Measurements from ENCODE around the gene ERMARD.
A peak's percentile ranks its signal among the peaks of the same experiment; 100 is the strongest.

Gene ERMARD

DNA sequence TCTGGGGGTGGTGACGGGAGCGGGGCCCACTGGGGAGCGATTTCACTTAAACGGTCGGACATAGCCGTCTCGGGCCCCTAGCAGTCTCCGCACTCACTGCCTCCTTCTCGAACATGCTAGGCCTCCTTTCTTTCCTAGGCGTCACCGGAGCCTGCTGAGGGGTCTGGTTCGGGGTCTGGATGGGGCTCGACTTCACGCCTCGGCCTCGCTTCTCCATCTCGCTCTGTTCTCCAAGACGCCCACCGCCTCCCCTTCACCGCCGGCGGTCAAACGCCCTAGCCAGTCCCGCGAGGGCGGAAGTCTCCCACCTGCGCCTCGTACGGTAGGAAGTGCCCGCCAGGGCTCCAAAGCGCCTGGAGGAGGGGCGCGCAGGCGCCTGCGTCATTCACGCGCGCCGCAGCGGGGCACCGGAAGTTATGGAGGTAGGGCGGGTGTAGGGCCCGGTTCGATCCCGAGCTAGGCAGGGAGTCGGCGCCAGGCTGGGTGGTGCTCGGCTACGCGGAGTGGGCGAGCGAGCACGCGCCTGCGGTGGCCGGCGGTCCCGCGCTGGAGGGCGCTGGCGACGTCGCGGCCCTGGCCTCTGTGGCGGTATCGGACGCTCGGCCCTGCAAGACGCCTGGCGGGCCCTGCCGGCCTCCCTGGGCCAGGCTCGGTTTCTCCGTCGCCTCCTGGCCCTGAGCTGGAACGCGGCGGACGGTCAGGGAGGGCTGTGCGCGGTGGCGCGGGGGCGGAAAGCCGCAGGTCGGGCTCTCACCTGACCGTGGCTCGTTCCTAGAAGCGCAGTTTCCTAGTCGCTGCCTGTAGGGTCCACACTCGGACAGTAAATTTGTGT, at the start of gene ERMARD, which contains the start of gene DYNLT2:
TSS of gene ERMARD (plus strand) at position 381 of the 832 bp plus-strand sequence. CDS start at position 417, 36 bp downstream.
TSS of gene DYNLT2 (minus strand) at position 331 of the 832 bp plus-strand sequence. CDS start at position 217, 114 bp downstream.
- peak; percentile 93 for DNase-seq

DNA sequence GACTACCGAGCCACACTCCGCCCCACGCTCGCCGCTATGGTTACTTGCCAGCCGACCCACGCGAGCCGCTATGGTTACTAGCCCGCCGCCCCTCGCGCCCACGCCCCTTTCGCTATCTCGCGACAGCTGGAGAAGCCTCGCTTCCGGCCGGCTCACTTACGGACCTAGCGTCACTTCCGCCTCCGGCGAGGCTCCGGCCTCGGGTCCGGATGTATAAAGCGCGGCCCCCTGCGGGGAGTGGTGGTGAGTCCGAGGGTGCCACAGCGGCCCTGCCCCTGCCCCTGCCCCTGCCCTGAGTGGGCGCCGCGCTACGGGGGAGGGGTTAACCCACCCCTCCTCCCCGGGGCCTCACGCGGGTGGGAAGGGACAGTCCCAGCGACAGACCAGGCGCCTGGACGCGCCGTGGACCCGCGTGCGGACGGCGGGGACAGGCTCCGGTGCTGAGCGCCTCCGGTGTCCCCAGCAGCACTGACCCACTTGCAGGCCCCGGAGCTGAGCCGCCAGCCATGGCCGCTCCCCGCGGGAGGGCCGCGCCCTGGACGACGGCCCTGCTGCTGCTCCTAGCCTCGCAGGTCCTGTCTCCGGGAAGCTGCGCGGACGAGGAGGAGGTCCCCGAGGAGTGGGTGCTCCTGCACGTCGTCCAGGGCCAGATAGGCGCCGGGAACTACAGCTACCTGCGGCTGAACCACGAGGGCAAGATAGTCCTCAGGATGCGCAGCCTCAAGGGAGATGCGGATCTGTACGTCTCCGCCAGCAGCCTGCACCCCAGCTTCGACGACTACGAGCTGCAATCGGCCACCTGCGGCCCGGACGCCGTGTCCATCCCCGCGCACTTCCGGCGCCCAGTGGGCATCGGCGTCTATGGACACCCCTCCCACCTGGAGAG, 49.2 kb upstream of the ERMARD start, which contains the start of the genes C6orf120 and WDR27:
TSS of gene C6orf120 (plus strand) at position 173 of the 886 bp plus-strand sequence. CDS start at position 507, 334 bp downstream.
TSS of gene WDR27 (minus strand) at position 76 of the 886 bp plus-strand sequence. CDS start 13,024 bp downstream, outside the sequence.
- peak; percentile 99 for DNase-seq

GRCh38 chr6:169702840-169703246, 48.6 kb upstream of the ERMARD start:
- peak; percentile 33 for DNase-seq

DNA sequence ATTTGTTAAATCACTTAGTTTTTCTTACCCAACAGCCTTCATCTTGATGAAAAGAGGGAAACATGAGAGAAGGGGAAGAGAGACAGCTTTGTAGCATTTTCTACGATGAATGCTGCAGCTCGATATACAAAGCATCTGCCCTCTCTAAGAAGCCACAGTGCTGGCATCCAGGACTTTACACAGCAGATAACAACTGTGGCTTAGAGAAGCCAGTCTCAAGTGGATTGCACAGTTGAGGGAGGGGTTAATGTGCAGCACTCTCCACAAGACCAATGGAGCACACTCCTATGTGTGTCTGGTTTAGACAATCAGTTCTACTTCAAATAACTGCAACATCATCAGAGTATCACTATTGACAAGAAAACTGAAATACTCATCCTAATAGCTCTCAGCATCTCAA, 43.6 kb upstream of the ERMARD start:
- no peak for DNase-seq

- DNase-seq = no peak
These were observed 42.1 kb upstream of the ERMARD start for GRCh38 chr6:169709293-169709692.

DNA sequence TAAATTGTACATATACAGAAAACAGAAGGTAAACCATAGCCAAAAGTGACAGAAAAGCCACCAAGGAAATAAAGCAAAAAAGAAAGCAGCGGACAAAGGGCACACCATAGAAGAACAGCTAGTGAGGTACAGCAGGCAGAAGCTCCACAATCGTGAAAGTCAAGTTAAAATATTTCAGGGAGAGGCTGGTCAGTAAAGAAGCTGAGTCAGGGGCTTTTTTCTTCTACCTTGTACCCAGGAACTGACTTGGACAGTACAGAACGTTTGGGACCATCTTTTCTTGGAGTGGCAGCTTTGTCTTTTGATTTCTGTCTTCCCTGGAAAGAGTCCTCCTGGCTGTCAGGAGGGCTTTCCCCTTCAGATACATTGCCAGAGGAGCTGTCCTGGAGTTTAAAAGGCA, 41.4 kb upstream of the ERMARD start:
- no peak for DNase-seq

DNA sequence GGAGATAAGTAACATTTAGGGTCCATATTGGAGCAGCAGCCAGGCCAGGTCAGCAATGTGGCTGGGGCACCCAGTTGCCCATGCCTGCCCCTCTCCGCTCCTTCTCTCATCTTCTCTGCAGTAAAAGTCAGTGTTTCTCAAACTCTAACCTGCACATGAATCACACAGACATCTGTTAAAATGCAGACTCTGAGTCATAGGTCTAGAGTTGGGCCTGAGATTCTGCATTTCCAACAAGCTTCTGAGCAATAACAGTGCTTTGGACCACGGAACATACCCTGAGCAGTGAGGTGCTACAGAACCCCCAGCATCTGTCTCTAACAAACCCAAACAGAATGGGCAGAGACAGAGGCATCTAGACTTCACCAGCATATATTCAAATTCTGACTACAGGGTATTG, 37.2 kb upstream of the ERMARD start:
- DNase-seq = no peak

DNA sequence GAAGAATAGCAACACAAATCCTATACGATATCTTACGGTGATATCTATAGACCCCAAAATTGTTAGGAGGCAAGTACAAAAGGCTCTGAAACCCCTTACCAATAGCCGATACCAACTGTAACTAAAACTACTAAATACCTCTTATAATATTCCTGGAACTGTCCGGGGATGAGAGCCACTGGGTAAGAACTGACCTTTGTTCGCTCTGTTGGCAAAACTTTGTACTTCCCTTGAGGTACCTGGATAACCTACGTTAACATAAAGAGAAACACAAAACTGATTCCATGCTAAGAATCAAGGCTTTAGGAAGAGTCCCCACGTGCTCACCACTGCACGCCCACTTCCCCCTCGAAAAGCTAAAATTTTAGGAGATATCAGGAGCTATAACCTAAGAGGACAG, 36.8 kb upstream of the ERMARD start:
- no peak for DNase-seq

GRCh38 chr6:169719117-169719516, 32.3 kb upstream of the ERMARD start:
- no peak for DNase-seq

DNA sequence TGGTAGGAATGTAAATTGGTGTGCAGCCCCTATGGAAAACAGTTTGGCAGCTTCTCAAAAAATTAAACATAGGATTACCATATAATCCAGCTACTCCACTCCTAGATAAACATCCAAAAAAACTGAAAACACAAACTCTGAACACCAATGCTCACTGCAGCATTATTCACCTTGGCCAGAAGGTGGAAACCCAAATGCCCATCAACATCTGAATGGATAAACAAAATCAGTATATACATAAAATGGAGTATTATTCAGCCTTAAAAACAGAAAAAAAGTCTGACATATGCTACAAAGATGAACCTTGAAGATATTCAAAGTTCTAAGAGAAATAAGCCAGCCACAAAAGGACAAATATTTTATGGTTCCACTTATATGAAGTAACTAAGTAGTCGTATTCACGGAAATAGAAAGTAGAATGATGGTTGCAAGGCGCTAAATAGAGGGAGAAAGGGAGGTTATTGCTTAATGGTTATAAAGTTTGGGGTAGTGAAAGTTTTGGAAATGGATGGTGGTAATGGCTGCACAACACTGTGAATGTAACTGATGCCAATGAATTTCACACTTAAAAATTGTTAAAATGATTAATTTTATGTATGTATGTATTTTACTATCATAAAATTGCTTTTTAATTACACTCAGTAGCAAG, 31.1 kb upstream of the ERMARD start:
- DNase-seq = no peak

GRCh38 chr6:169722362-169723199, 28.8 kb upstream of the ERMARD start:
- DNase-seq = peak; percentile 34

GRCh38 chr6:169723200-169723909, 28.1 kb upstream of the ERMARD start:
- DNase-seq = peak; percentile 66

DNA sequence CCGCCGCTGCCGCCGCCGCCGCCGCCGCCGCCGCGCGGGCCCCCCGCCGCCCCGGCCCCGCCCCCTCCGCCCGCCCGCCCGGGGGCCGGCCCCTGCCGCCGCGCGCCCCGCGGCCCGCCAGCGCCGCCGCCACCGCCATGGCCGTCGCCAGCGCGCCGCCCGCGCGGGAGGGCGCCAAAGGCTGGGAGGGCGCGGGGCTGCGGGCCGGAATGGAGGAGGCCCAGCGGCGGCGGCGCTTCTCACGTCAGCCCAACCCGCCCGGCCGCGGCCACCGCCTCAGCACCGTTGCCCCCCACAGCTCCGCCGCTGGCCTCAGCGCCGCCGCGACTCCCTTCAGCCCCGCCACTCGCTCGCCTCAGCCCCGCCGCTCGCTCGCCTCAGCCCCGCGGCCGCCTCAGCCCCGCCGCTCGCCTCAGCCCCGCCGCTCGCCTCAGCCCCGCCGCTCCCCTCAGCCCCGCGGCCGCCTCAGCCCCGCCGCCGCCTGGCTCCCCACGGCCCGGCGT, 27.4 kb upstream of the ERMARD start:
- peak; percentile 47 for DNase-seq

- peak; percentile 80 for DNase-seq
These were observed 26.8 kb upstream of the ERMARD start, which contains the start of gene PHF10 for GRCh38 chr6:169724494-169725124. Gene PHF10, minus strand, starts transcription at chr6:169724500. Its CDS starts 569 bp downstream, at chr6:169723931.

DNA sequence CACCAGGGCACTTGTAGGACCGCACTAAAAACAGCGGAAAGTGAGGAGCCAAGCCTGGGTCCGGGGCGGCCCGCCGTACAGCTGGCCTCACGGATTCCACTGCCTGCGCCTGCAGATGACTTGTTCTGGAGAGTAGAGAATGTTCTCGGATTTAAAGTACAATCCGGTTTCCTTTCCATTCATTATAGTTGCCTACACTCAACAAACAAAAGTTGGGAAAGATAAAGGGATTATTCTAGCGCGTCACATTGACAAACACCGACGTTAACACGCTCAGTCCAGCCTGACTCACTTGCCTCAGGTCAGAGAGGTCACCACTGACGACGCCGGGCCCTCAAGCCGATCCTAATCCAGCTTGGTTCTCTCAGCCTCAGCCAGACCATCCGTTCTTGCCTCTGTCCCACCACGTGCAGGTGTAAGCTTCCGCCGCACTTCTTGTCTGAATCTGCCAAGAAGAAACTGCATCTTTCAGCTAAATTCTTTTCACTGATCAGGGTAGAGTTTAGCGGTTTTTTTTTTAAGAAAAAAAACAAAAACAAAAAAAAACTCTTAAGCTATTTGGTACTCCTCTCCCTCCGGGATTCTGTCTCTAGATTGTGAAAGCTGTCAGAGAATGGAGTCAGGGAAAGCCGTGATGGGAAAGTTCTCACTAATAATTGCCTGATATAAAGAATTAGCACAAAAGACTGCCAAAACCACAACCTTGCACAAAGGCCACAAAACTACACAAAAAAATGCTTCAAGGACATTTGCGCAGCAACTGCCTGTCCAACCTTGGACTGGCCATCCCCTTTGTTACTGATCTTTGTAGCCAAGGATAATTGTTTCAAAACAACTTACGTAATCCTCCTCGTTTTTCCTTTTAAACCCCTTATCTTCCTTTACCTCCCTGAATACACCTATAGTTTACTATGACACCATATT, 26.0 kb upstream of the ERMARD start:
- peak; percentile 17 for DNase-seq

DNA sequence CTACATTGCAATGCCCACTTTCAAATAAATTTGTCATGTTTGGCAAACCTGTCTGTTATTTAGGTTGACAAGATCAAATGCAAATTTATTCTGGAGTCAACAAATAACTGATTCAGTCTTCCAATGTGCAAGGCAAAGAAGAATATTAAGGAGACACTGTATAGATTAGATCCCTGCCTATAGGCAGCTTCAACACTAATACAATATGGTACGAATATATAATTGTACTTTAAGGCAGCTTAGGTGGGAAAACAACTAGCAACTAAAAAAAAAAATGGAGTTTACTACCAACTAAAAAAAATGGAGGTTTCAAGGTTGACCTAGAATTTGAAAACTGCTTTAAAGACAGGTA, 25.4 kb upstream of the ERMARD start:
- DNase-seq = no peak

- DNase-seq = no peak
These were observed 24.5 kb upstream of the ERMARD start for GRCh38 chr6:169726963-169727362.

- no peak for DNase-seq
These were observed 21.5 kb upstream of the ERMARD start for GRCh38 chr6:169729961-169730360.

All from stimulated activated CD4-positive, alpha-beta T cell treated with anti-CD3 and anti-CD28 coated beads, Interleukin-4, amount 100 ng/mL, for 1 hour (primary cell).